Liver (tissue), 9 donors: Measurements from ENCODE around the gene SOX15. TPM values are rescaled to one million over a fixed set of nuclear protein-coding genes. Genes with fewer than 3 reads are reported as not detected.

Source experiments
- DNase-seq: peaks from one replicate; pipeline ENCODE4 v3.0.0-alpha.2; 2017; ENCODE audit warnings: low spot score
- H3K27ac ChIP-seq, 2 donors: one replicate each; pipeline ENCODE4 v1.7.0; 2013; ENCODE audit warnings: inconsistent platforms in 2 of 2, low read length in 2 of 2, control low read depth in 1 of 2, low read depth in 1 of 2, mild to moderate bottlenecking in 1 of 2
- H3K27me3 ChIP-seq, 4 donors: one replicate each; pipeline versions ENCODE4 v1.6.1 to v1.7.0; 2013; ENCODE audit warnings: low read length in 3 of 4, inconsistent platforms in 1 of 4, mild to moderate bottlenecking in 1 of 4, moderate library complexity in 1 of 4; ENCODE audit not compliant: control insufficient read depth in 4 of 4, insufficient read depth in 4 of 4
- H3K36me3 ChIP-seq, 4 donors: one replicate each; pipeline versions ENCODE4 v1.6.1 to v1.7.0; 2013; ENCODE audit warnings: low read length in 3 of 4, mild to moderate bottlenecking in 3 of 4, low read depth in 1 of 4, moderate library complexity in 1 of 4; ENCODE audit not compliant: control insufficient read depth in 4 of 4, insufficient read depth in 3 of 4
- H3K4me1 ChIP-seq, 4 donors: one replicate each; pipeline versions ENCODE4 v1.6.1 to v1.7.0; 2013; ENCODE audit warnings: low read length in 3 of 4, mild to moderate bottlenecking in 3 of 4, moderate library complexity in 1 of 4; ENCODE audit not compliant: control insufficient read depth in 4 of 4, insufficient read depth in 4 of 4
- H3K4me3 ChIP-seq, 3 donors: one replicate each; pipeline versions ENCODE4 v1.6.1 to v1.7.0; 2013; ENCODE audit warnings: low read length in 3 of 3, control low read depth in 1 of 3, low read depth in 1 of 3, mild to moderate bottlenecking in 1 of 3
- H3K9ac ChIP-seq, 2 donors: one replicate each; pipeline ENCODE4 v1.7.0; 2013; ENCODE audit warnings: low read length in 2 of 2, mild to moderate bottlenecking in 2 of 2, moderate library complexity in 2 of 2, control low read depth in 1 of 2, low read depth in 1 of 2
- H3K9me3 ChIP-seq, 4 donors: one replicate each; pipeline versions ENCODE4 v1.6.1 to v1.7.0; 2013; ENCODE audit warnings: low read length in 3 of 4; ENCODE audit not compliant: control insufficient read depth in 4 of 4
- ATF3 ChIP-seq: IDR thresholded peaks from 2 replicates; pipeline ENCODE4 v1.6.1; 2016; ENCODE audit warnings: antibody characterized with exemption
- CTCF ChIP-seq: fragments of 150-350 bp; IDR thresholded peaks from 2 replicates; pipeline ENCODE4 v1.5.1; 2017; ENCODE audit warnings: improper control_type of control experiment, low read depth, low read length; ENCODE audit not compliant: missing input control
- EGR1 ChIP-seq, 2 donors: IDR thresholded peaks; 2 replicates each; pipeline ENCODE4 v1.6.1; 2016 to 2018; ENCODE audit warnings: antibody characterized with exemption in 2 of 2, low read depth in 2 of 2
- FOXA1 ChIP-seq: IDR thresholded peaks from 2 replicates; pipeline ENCODE4 v1.6.1; 2016; ENCODE audit warnings: antibody characterized with exemption
- FOXA2 ChIP-seq: IDR thresholded peaks from 2 replicates; pipeline ENCODE4 v1.6.1; 2016; ENCODE audit warnings: antibody characterized with exemption
- GABPA ChIP-seq, 2 donors: IDR thresholded peaks in 1 of 2; conservative IDR thresholded peaks in 1 of 2; 2 replicates each; pipeline ENCODE4 v1.6.1; 2016; ENCODE audit warnings: antibody characterized with exemption in 2 of 2, mild to moderate bottlenecking in 1 of 2, moderate library complexity in 1 of 2
- HNF4A ChIP-seq, 2 donors: conservative IDR thresholded peaks; 2 replicates each; pipeline ENCODE4 v1.6.1; 2016; ENCODE audit warnings: antibody characterized with exemption in 2 of 2, mild to moderate bottlenecking in 2 of 2
- HNF4G ChIP-seq: IDR thresholded peaks from 2 replicates; pipeline ENCODE4 v1.6.1; 2016; ENCODE audit warnings: antibody characterized with exemption
- JUND ChIP-seq, 2 donors: IDR thresholded peaks; 2 replicates each; pipeline ENCODE4 v1.6.1; 2016; ENCODE audit warnings: antibody characterized with exemption in 2 of 2
- MAX ChIP-seq: IDR thresholded peaks from 2 replicates; pipeline ENCODE4 v1.6.1; 2016; ENCODE audit warnings: antibody characterized with exemption
- NR2F2 ChIP-seq: IDR thresholded peaks from 2 replicates; pipeline ENCODE4 v1.6.1; 2016; ENCODE audit warnings: antibody characterized with exemption
- RAD21 ChIP-seq, 2 donors: IDR thresholded peaks; 2 replicates each; pipeline ENCODE4 v1.6.1; 2016; ENCODE audit warnings: antibody characterized with exemption in 2 of 2, mild to moderate bottlenecking in 2 of 2
- REST ChIP-seq: IDR thresholded peaks from 2 replicates; pipeline ENCODE4 v1.6.1; 2016; ENCODE audit warnings: antibody characterized with exemption, mild to moderate bottlenecking
- RXRA ChIP-seq, 2 donors: IDR thresholded peaks; 2 replicates each; pipeline ENCODE4 v1.6.1; 2017 to 2018; ENCODE audit warnings: antibody characterized with exemption in 2 of 2, mild to moderate bottlenecking in 1 of 2
- SP1 ChIP-seq: IDR thresholded peaks from 2 replicates; pipeline ENCODE4 v1.6.1; 2018; ENCODE audit warnings: antibody characterized with exemption, mild to moderate bottlenecking
- TAF1 ChIP-seq: conservative IDR thresholded peaks from 2 replicates; pipeline ENCODE4 v1.6.1; 2016; ENCODE audit warnings: antibody characterized with exemption, mild to moderate bottlenecking
- YY1 ChIP-seq: IDR thresholded peaks from 2 replicates; pipeline ENCODE4 v1.6.1; 2016; ENCODE audit warnings: antibody characterized with exemption, mild to moderate bottlenecking
- ZBTB33 ChIP-seq: IDR thresholded peaks from 2 replicates; pipeline ENCODE4 v1.6.1; 2016; ENCODE audit warnings: antibody characterized with exemption
- WGBS: extraction: QIAGEN DNeasy Blood & Tissue Kit; methylation state at CpG from one replicate; pipeline ENCODE4 v1.1.7; 2013; 5-methylcytosine and 5-hydroxymethylcytosine counted together
- polyA plus RNA-seq, 2 donors: library from polyadenylated mRNA; stranded (reverse) in 1 of 2; unstranded in 1 of 2; fragments of 200-250 nt in 1 of 2; fragments of >200 nt in 1 of 2; fragmentation: Nextera tagmentation in 1 of 2; extraction: Ambion mirVana in 1 of 2; gene quantifications; one replicate each; pipeline versions ENCODE4 v1.2.1 to v1.2.3, GENCODE V29; 2013 to 2015
- total RNA-seq, 2 donors: library from RNA; depleted of rRNA; stranded (reverse); fragments of >200 nt; gene quantifications; one replicate each; pipeline ENCODE4 v1.2.3, GENCODE V29; 2014
- donor health status: healthy.
- donor health status: healthy.
- donor health status: healthy.
- donor health status: healthy.
- donor health status: healthy.

SOX15 gene
- total and polyA plus RNA-seq, 4 donors = 0.06 to 0.33 (median 0.17) TPM; not detected in 1

- TF ChIP-seq TAF1 = no peak
- peak; percentile 34 to 62 for TF ChIP-seq JUND (IDR thresholded peaks at IDR 0.05)
- TF ChIP-seq CTCF = no peak
- TF ChIP-seq RXRA (IDR thresholded peaks at IDR 0.05) = peak; percentile 90 to 93
- peak; percentile 74 for TF ChIP-seq NR2F2
- TF ChIP-seq GABPA (IDR thresholded peaks at IDR 0.05 in 1 of 2, conservative IDR thresholded peaks at IDR 0.05 in 1 of 2) = peak in 1 of 2 donors; percentile 22
- TF ChIP-seq MAX = peak; percentile 55
- peak; percentile 56 for TF ChIP-seq FOXA2
- TF ChIP-seq HNF4A (conservative IDR thresholded peaks at IDR 0.05) = peak; percentile 90 to 92
- TF ChIP-seq YY1 = peak; percentile 79
- TF ChIP-seq SP1 = peak; percentile 87
Observed at GRCh38 chr17:7627250-7628121, 37.6 kb upstream of the SOX15 start, which contains the start of gene SAT2 (continued).

GRCh38 chr17:7626956-7627249, 37.0 kb upstream of the SOX15 start:
- Histone ChIP-seq H3K27me3 (no peaks in the 10 kb centered on the region), H3K36me3 (peaks cover 0 to 1% (median 0%) of the 10 kb centered on the region in 4 donors), H3K4me3 (peak overlapping the region; percentile 88 to 93 (median 92)), H3K9me3 (no peaks in the 10 kb centered on the region), H3K9ac (peak overlapping the region; percentile 85 to 92), H3K4me1 (peaks cover 13 to 58% (median 44%) of the 10 kb centered on the region in 4 donors), H3K27ac (peak overlapping the region; percentile 85 to 99)
- TF ChIP-seq MAX (no peak), YY1 (no peak), SP1 (no peak), FOXA2 (no peak), HNF4G (no peak), ZBTB33 (no peak), TAF1 (no peak), RAD21 (IDR thresholded peaks at IDR 0.05) (no peak), JUND (IDR thresholded peaks at IDR 0.05) (no peak), REST (no peak), CTCF (no peak), ATF3 (no peak), EGR1 (IDR thresholded peaks at IDR 0.05; ENCODE audit: low read depth in 2 of 2) (no peak), RXRA (IDR thresholded peaks at IDR 0.05) (no peak), FOXA1 (no peak), HNF4A (conservative IDR thresholded peaks at IDR 0.05) (no peak), NR2F2 (no peak)
- WGBS = 11% methylated on average over 6 of the region's 6 CpGs
- DNase-seq = no peak
